ACC112 (cell line): ENCODE data around the gene SLIT3.
A peak's percentile ranks its signal among the peaks of the same experiment; 100 is the strongest.

Experiments used
- H2AFZ ChIP-seq: fragments of 200-600 bp; sonication (generic); one replicate; pipeline ENCODE4 v1.6.0; 2017; ENCODE audit warnings: antibody characterized with exemption, low read length; ENCODE audit not compliant: unreplicated experiment
- H3K27ac ChIP-seq: fragments of 200-600 bp; sonication (generic); 2 replicates; pipeline ENCODE4 v1.5.1; 2014; ENCODE audit warnings: low read depth, mild to moderate bottlenecking, antibody characterized with exemption, low read length, moderate library complexity
- H3K27me3 ChIP-seq: fragments of 200-600 bp; sonication (generic); 2 replicates; pipeline ENCODE4 v1.6.1; 2014; ENCODE audit warnings: mild to moderate bottlenecking, antibody characterized with exemption, low read length, moderate library complexity, mixed read lengths; ENCODE audit not compliant: insufficient read depth
- H3K36me3 ChIP-seq: fragments of 200-600 bp; sonication (generic); 2 replicates; pipeline ENCODE4 v1.6.1; 2016; ENCODE audit warnings: mild to moderate bottlenecking, antibody characterized with exemption, low read length, moderate library complexity, mixed read lengths; ENCODE audit not compliant: insufficient read depth
- H3K4me1 ChIP-seq: fragments of 200-600 bp; sonication (generic); one replicate; pipeline ENCODE4 v1.6.1; 2016; ENCODE audit warnings: low read length, mixed read lengths; ENCODE audit not compliant: insufficient read depth, unreplicated experiment, control insufficient read depth
- H3K4me3 ChIP-seq: fragments of 200-600 bp; sonication (generic); 2 replicates; pipeline ENCODE4 v1.5.1; 2014; ENCODE audit warnings: mild to moderate bottlenecking, low read depth, low read length
- H3K79me2 ChIP-seq: fragments of 200-600 bp; sonication (generic); one replicate; pipeline ENCODE4 v1.6.0; 2016; ENCODE audit warnings: low read length; ENCODE audit not compliant: control insufficient read depth, unreplicated experiment, insufficient read depth

SLIT3 gene

DNA sequence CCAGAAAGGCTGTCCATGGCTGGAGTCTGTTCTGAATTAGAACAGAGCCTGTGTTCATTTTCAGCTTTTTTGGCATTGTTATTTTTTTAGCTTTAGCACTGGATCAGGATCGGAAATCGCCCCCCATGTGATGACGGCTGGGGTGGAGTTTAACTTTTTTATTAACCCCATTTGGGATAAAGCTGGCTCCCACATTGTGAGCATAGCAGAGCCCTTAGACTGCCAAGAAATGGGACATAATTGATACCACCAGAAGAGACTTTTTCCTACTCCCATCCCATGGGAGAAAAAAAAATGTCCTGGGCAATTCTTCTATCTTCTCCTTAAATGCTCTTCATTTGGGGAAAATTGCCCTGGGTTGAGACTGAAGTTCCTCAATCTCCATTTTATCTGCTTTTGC is 52.4 kb downstream of the SLIT3 start:
- Histone ChIP-seq H3K27me3 (no peaks in the 10 kb centered on the region), H3K4me3 (no peak overlapping the region), H3K79me2 (no peaks in the 10 kb centered on the region), H2AFZ (no peak overlapping the region), H3K36me3 (no peaks in the 10 kb centered on the region), H3K27ac (no peak overlapping the region), H3K4me1 (no peaks in the 10 kb centered on the region)

- Histone ChIP-seq H3K79me2 (no peaks in the 10 kb centered on the region), H3K36me3 (no peaks in the 10 kb centered on the region; the same call in 1 of the 2 replicates), H3K4me3 (no peak overlapping the region), H2AFZ (no peak overlapping the region), H3K27me3 (no peaks in the 10 kb centered on the region), H3K4me1 (no peaks in the 10 kb centered on the region), H3K27ac (no peak overlapping the region)
These were observed 56.1 kb downstream of the SLIT3 start for GRCh38 chr5:169244812-169245211.

DNA sequence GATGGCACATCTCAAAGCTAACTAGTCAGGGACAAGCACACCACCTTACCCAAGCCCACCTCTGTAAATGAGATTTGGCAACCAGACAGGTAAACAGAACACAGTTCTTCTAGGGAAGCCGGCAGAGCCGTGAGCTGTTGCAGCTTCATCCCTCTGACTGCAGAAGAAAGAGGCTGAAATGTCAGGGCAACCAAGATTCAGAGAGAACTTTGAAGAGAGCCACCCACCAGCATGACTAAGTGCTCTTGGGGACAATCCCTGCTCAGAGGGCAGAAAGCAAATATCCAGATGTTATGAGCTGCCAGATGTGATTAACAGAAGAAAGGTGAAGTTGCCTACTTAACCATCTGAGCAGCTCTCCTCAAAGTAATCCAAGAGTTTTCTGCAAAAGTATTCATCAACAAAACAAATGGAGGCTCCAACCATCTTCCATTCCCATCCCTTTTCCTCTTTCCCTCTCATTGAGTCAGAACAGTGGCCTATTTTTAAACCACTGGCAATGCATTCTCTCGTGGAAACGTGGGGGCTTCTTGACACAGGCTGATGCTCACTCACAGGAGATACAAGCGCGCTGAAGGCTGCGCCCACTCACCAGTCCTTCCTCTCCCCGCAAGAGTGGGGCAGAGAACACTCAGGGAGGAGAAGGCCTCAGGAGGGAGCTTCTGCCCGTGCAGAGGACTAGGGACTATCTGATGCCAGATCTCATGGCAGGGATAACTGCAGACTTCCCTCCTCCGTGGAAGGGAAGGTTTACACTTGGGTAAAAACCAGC is 57.1 kb downstream of the SLIT3 start:
- H3K79me2 ChIP-seq, result no peaks in the 10 kb centered on the region
- H3K4me1 ChIP-seq, result no peaks in the 10 kb centered on the region
- H3K27ac ChIP-seq, result no peak overlapping the region
- H3K36me3 ChIP-seq, result no peaks in the 10 kb centered on the region; the same call in 1 of the 2 replicates
- no peak overlapping the region for H2AFZ ChIP-seq
- no peaks in the 10 kb centered on the region for H3K27me3 ChIP-seq
- H3K4me3 ChIP-seq, result no peak overlapping the region

GRCh38 chr5:169242849-169243186 is 58.1 kb downstream of the SLIT3 start:
- Histone ChIP-seq H3K36me3 (no peaks in the 10 kb centered on the region; the same call in 1 of the 2 replicates), H3K27me3 (no peaks in the 10 kb centered on the region), H3K27ac (no peak overlapping the region), H3K4me3 (no peak overlapping the region), H3K4me1 (no peaks in the 10 kb centered on the region), H3K79me2 (no peaks in the 10 kb centered on the region), H2AFZ (no peak overlapping the region)

- Histone ChIP-seq H3K36me3 (no peaks in the 10 kb centered on the region; the same call in 1 of the 2 replicates), H3K4me1 (no peaks in the 10 kb centered on the region), H3K4me3 (no peak overlapping the region), H3K79me2 (no peaks in the 10 kb centered on the region), H3K27me3 (no peaks in the 10 kb centered on the region), H3K27ac (no peak overlapping the region), H2AFZ (no peak overlapping the region)
These were observed 58.6 kb downstream of the SLIT3 start for GRCh38 chr5:169242175-169242848.

- no peak overlapping the region for H3K27ac ChIP-seq
These were observed 71.5 kb downstream of the SLIT3 start for GRCh38 chr5:169229342-169229892.

DNA sequence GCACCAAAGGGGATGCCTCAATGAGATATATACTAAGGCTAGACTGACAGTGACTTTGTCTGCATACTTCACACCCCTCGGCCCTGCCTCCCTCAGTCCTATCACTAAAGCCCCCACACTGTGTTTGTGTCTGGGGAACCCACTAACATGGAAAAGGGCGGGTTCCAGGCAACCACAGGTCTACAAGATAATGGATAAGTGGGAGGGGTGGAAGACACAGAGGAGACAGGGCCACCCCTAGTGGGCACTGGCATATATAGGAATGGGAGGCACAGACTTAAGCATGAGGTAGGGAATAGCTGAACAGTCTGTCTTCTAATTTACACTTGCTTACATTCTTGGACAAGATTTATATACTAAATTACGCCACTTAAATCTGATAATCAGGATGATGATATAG is 74.0 kb downstream of the SLIT3 start:
- H3K27ac ChIP-seq, result no peak overlapping the region
- no peaks in the 10 kb centered on the region for H3K36me3 ChIP-seq
- no peaks in the 10 kb centered on the region for H3K27me3 ChIP-seq

More at GRCh38 chr5:169229342-169229892, 71.5 kb downstream of the SLIT3 start:
- Histone ChIP-seq H3K4me3 (no peak overlapping the region), H2AFZ (no peak overlapping the region), H3K27me3 (no peaks in the 10 kb centered on the region), H3K4me1 (no peaks in the 10 kb centered on the region), H3K36me3 (no peaks in the 10 kb centered on the region), H3K79me2 (no peaks in the 10 kb centered on the region)

DNA sequence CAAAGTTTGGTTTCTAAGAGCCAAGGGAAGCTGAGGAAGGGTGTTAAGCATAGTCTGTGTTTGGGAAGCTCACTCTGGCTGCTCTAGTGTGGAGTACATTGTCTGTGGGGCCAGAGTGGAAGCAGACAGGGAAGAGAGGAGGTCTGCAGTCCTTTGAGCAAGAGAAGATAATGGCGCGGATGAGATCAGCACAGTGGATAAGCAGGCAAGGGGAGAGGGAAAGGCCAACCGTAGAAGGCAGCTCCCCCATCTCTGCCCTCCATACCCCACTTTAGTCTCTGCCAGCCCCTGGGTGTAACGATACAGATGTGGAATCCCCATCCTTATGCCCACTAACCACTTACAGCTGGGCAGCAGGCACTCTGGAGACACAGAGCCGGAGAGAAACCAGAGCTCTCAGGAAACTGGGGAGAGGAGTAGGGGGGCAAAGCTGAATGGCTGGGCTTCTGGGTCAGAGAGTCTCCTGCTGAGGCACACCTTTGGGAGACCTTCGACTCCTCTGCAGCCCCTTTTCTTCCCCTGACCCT is 75.0 kb downstream of the SLIT3 start:
- Histone ChIP-seq H3K4me3 (no peak overlapping the region), H3K27ac (no peak overlapping the region), H2AFZ (no peak overlapping the region), H3K36me3 (no peaks in the 10 kb centered on the region), H3K27me3 (no peaks in the 10 kb centered on the region), H3K79me2 (no peaks in the 10 kb centered on the region), H3K4me1 (peaks cover 15% of the 10 kb centered on the region)

More for the DNA sequence above, 74.0 kb downstream of the SLIT3 start:
- no peak overlapping the region for H3K4me3 ChIP-seq
- no peak overlapping the region for H2AFZ ChIP-seq
- no peaks in the 10 kb centered on the region for H3K79me2 ChIP-seq
- peaks cover 15% of the 10 kb centered on the region for H3K4me1 ChIP-seq

DNA sequence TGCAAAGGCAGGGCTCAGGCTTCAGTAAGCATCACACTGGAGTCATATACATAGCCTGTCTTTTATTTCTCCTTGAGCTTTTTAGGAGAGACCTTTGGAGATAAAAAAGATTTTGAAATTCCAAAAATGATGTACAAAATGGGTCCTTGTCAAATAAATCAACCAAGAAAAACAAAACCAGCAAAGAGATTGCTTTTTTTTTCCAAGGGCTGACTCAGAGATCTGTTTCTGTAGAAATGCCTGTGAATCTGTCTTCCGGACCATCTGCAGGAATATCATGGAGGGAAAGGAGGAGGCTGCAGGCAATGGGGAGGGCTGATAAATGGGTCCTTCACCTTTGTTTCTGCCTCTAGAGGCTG is 77.4 kb downstream of the SLIT3 start:
- Histone ChIP-seq H3K27me3 (no peaks in the 10 kb centered on the region), H3K36me3 (no peaks in the 10 kb centered on the region), H3K4me1 (peaks cover 15% of the 10 kb centered on the region), H3K4me3 (peak overlapping the region; percentile 30; the same call in 1 of the 2 replicates), H3K27ac (no peak overlapping the region), H2AFZ (peak overlapping the region; percentile 44), H3K79me2 (no peaks in the 10 kb centered on the region)

GRCh38 chr5:169222934-169223594 is 77.9 kb downstream of the SLIT3 start:
- Histone ChIP-seq H3K79me2 (no peaks in the 10 kb centered on the region), H3K4me1 (peaks cover 15% of the 10 kb centered on the region), H3K36me3 (no peaks in the 10 kb centered on the region), H3K27me3 (no peaks in the 10 kb centered on the region), H3K27ac (no peak overlapping the region), H3K4me3 (peak overlapping the region; percentile 30; the same call in 1 of the 2 replicates), H2AFZ (peak overlapping the region; percentile 44)
